Osteoblast (primary cell): Measurements from ENCODE around the gene ATP5PO. TPM values are rescaled to one million over a fixed set of nuclear protein-coding genes. Genes with fewer than 3 reads are reported as not detected.

Experiments
- total RNA-seq: library from RNA; depleted of rRNA; stranded (reverse); fragments of >200 nt; gene quantifications from 2 replicates; pipeline ENCODE4 v1.2.3, GENCODE V29; 2012

Gene ATP5PO
- total RNA-seq, 1 donor = 115 TPM

Other genes with a start within 250 kb of the ATP5PO start
- gene MRPS6, start 157.8 kb upstream of the ATP5PO start, total RNA-seq = 19.2 and 25.9 TPM in 2 replicates
- gene SLC5A3, start 157.8 kb upstream of the ATP5PO start, total RNA-seq = 38.4 and 44.2 TPM in 2 replicates